Brain microvascular endothelial cell (primary cell): ENCODE data around the gene PICK1.

ENCODE experiments used
- DNase-seq: peaks from one replicate; pipeline ENCODE4 v3.0.0-alpha.2; 2020
- H3K27ac ChIP-seq: fragments of 250-450 bp; sonication (Bioruptor Pico); 2 replicates; pipeline ENCODE4 v1.5.1; 2020; ENCODE audit warnings: mild to moderate bottlenecking, moderate library complexity
- H3K27me3 ChIP-seq: fragments of 250-450 bp; sonication (Bioruptor Pico); replicated peaks from 2 replicates; pipeline ENCODE4 v1.5.1; 2020; ENCODE audit warnings: mild to moderate bottlenecking
- H3K36me3 ChIP-seq: fragments of 250-450 bp; sonication (Bioruptor Pico); replicated peaks from 2 replicates; pipeline ENCODE4 v1.5.1; 2020; ENCODE audit warnings: mild to moderate bottlenecking
- H3K4me3 ChIP-seq: 2 replicates; pipeline ENCODE4 v1.5.1; 2011; ENCODE audit warnings: low read depth, mild to moderate bottlenecking, control low read depth, low read length, moderate library complexity
- CTCF ChIP-seq: IDR thresholded peaks from 2 replicates; pipeline ENCODE4 v1.5.1; 2011; ENCODE audit warnings: low read depth, mild to moderate bottlenecking, moderate library complexity, low read length, control low read depth, inconsistent platforms; ENCODE audit errors: missing control alignments
- in situ Hi-C: cut with HindIII; loops from 2 replicates; pipeline ENCODE4 v1.10.0; 2017; ENCODE audit warnings: low sequenced_read_pairs, low pct_ligation_motif_present

PICK1 gene

DNA sequence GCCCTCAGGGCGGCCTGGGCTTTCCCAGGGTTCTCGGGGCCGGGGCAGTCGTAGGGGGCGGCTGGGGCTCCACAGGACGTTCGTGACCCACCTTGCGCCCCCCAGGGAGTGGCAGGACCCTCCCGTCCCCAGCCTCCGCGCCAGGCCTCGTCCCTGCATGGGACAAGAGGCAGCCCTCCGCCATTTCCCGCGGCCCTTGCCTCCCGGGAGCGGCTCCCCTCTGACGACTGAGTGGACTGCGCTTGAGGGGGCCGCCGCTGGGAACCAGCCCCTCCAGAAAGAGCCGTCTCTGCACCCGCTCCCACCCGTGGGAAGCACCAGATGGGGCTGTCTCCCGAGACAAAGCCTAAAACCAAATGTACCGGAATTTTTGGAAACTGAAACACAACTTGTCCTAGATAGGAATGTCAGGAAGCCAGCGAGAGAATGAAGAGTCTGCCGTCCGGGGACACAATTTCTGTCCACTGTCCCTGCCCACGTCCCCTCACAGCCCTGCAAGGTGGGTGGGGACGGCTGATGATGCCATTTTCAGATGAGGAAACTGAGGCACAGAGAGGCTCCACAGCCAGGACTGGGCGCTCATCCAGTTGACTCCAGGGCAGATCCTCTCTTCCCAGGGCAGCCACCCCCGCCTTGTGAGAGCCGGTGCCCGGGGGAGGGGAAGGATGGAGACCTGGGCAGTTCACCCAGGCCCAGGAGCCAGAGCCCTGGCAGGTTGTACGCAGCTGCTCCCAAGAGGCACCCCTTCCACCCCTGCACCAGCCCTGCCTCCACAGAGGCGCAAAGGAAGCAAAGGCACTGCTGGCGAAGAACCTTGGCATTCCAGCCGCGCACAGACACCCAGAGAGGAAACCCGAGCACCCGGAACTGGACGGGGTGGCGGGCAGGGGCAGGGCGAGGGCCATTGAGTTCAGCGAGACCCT is 18.1 kb upstream of the PICK1 start:
- in situ Hi-C loops: no loop called here

GRCh38 chr22:38040953-38041759 is 16.0 kb upstream of the PICK1 start:
- in situ Hi-C loops: no loop called here

More for the DNA sequence above, 18.1 kb upstream of the PICK1 start:
- DNase-seq: no peak
- no peak overlapping the region for H3K27ac ChIP-seq
- no peaks in the 10 kb centered on the region for H3K36me3 ChIP-seq
- H3K4me3 ChIP-seq: no peak overlapping the region
- no peak for TF ChIP-seq CTCF
- no peaks in the 10 kb centered on the region for H3K27me3 ChIP-seq

DNA sequence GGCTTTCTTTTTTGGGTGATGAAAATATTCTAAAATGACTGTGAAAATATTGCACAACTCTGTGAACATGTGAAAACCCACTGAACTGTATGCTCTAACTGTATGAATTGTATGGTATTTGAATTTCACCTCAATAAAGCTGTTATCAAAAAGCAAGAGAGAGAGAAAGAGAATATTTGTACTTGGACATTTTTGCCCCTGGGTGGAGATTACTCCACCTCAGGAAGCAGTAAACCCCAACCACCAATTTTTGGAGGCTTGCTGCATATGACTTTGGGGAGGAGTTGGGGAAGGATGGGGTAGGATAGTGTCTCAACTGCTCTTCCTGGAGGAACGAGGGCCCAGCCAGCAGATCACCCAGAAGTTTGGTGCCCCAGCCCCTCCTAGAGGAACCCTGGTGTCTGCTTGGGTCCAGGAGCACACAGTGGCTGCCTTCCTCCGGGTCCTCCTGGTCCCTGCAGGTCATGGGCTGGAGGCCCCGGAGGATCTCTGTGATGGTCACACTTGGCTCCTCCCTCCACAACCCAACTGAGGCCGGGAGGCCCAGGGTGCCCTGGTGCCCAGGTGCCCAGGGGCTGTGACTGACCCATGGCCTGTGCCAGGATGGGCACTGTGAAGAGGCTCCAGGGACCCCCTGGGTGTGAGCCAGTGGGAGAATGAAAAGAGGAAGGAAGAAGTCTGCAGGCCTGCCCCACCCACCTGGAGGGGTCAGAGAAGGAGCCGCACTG is 15.3 kb upstream of the PICK1 start:
- Histone ChIP-seq H3K27ac (no peak overlapping the region), H3K4me3 (no peak overlapping the region), H3K27me3 (no peaks in the 10 kb centered on the region), H3K36me3 (no peaks in the 10 kb centered on the region)
- no peak for DNase-seq
- no peak for TF ChIP-seq CTCF
- in situ Hi-C loops: no loop called here

More at GRCh38 chr22:38040953-38041759, 16.0 kb upstream of the PICK1 start:
- H3K27ac ChIP-seq: no peak overlapping the region
- peak; percentile 14 for DNase-seq
- TF ChIP-seq CTCF: no peak
- no peaks in the 10 kb centered on the region for H3K36me3 ChIP-seq
- H3K4me3 ChIP-seq: no peak overlapping the region
- no peaks in the 10 kb centered on the region for H3K27me3 ChIP-seq

DNA sequence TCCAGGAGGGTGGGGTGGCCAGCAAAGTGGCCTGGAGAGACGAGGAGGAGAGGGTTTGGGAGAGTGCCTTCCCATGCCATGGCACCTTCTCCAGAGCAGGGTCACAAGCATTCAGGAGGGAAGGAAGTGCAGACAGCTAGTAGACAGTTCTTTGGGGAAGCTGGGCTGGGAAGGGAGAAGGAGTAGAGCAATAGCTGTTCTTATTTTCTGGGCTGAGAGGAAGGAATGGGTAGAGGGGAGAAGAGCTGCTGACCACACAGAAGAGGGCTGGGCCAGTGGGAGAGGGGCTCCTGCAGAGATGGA is 14.8 kb upstream of the PICK1 start:
- no peak overlapping the region for H3K4me3 ChIP-seq
- TF ChIP-seq CTCF: no peak
- no peaks in the 10 kb centered on the region for H3K27me3 ChIP-seq
- no peak overlapping the region for H3K27ac ChIP-seq
- in situ Hi-C loops: no loop called here
- no peak for DNase-seq
- no peaks in the 10 kb centered on the region for H3K36me3 ChIP-seq

GRCh38 chr22:38043151-38044039 is 13.8 kb upstream of the PICK1 start:
- no peaks in the 10 kb centered on the region for H3K27me3 ChIP-seq
- no peak overlapping the region for H3K4me3 ChIP-seq
- in situ Hi-C loops: no loop called here
- H3K27ac ChIP-seq: no peak overlapping the region
- TF ChIP-seq CTCF: no peak
- H3K36me3 ChIP-seq: no peaks in the 10 kb centered on the region
- no peak for DNase-seq
